ENCODE measurements around the gene KDM6B.

Gene KDM6B

GRCh38 chr17:7840441-7840840, 6.4 kb downstream of the KDM6B start:
- DNase-seq (ENCODE audit: low spot score): no peak

- DNase-seq (ENCODE audit: low spot score): no peak
Observed at GRCh38 chr17:7840875-7841274, 6.9 kb downstream of the KDM6B start.

- peak; percentile 81 for DNase-seq (ENCODE audit: low spot score)
Observed at GRCh38 chr17:7841396-7841914, 7.4 kb downstream of the KDM6B start.

- DNase-seq (ENCODE audit: low spot score): peak; percentile 86
Observed at GRCh38 chr17:7841915-7842379, 7.9 kb downstream of the KDM6B start.

GRCh38 chr17:7842380-7843256, 8.6 kb downstream of the KDM6B start:
- DNase-seq (ENCODE audit: low spot score): peak; percentile 86

GRCh38 chr17:7843257-7843535, 9.2 kb downstream of the KDM6B start:
- peak; percentile 42 for DNase-seq (ENCODE audit: low spot score)

GRCh38 chr17:7843536-7844291, 9.7 kb downstream of the KDM6B start:
- peak; percentile 90 for DNase-seq (ENCODE audit: low spot score)

- DNase-seq (ENCODE audit: low spot score): peak; percentile 95
Observed at GRCh38 chr17:7844292-7845154, 10.5 kb downstream of the KDM6B start.

GRCh38 chr17:7845359-7846062, 11.5 kb downstream of the KDM6B start:
- DNase-seq (ENCODE audit: low spot score): no peak

- no peak for DNase-seq (ENCODE audit: low spot score)
Observed at GRCh38 chr17:7846063-7846735, 12.2 kb downstream of the KDM6B start.

GRCh38 chr17:7846765-7847661, 13.0 kb downstream of the KDM6B start:
- no peak for DNase-seq (ENCODE audit: low spot score)

GRCh38 chr17:7848131-7848579, 14.1 kb downstream of the KDM6B start:
- no peak for DNase-seq (ENCODE audit: low spot score)

- no peak for DNase-seq (ENCODE audit: low spot score)
Observed at GRCh38 chr17:7848739-7849129, 14.7 kb downstream of the KDM6B start.

GRCh38 chr17:7849130-7849750, 15.2 kb downstream of the KDM6B start:
- no peak for DNase-seq (ENCODE audit: low spot score)

GRCh38 chr17:7849751-7850504, 15.9 kb downstream of the KDM6B start:
- DNase-seq (ENCODE audit: low spot score): no peak

- DNase-seq (ENCODE audit: low spot score): no peak
Observed at GRCh38 chr17:7850701-7851437, 16.9 kb downstream of the KDM6B start.

GRCh38 chr17:7851438-7852261, 17.6 kb downstream of the KDM6B start:
- peak; percentile 88 for DNase-seq (ENCODE audit: low spot score)

All from SW480 (cell line).